HEK293 (cell line): Measurements from ENCODE around the gene RBM7.

Experiments used
- EGR2 ChIP-seq: fragments of 450-650 bp; formaldehyde crosslinking; IDR thresholded peaks from 2 replicates; pipeline ENCODE4 v1.5.1; 2016; ENCODE audit warnings: low read depth, missing biosample characterization, missing genetic modification characterization
- GLI4 ChIP-seq: fragments of 450-650 bp; formaldehyde crosslinking; IDR thresholded peaks from 2 replicates; pipeline ENCODE4 v1.5.1; 2016; ENCODE audit warnings: missing biosample characterization, missing genetic modification characterization
- HOXC10 ChIP-seq: sonication (generic); formaldehyde crosslinking; IDR thresholded peaks from 2 replicates; pipeline ENCODE4 v1.8.1; 2023; ENCODE audit warnings: mild to moderate bottlenecking, missing genetic modification reagents
- PRDM6 ChIP-seq: fragments of 450-650 bp; formaldehyde crosslinking; IDR thresholded peaks from 2 replicates; pipeline ENCODE4 v1.5.1; 2017; ENCODE audit warnings: missing biosample characterization, missing genetic modification characterization
- REPIN1 ChIP-seq: fragments of 450-650 bp; formaldehyde crosslinking; IDR thresholded peaks from 2 replicates; pipeline ENCODE4 v1.5.1; 2017; ENCODE audit warnings: missing biosample characterization, missing genetic modification characterization, low read depth
- REST ChIP-seq: fragments of 450-650 bp; formaldehyde crosslinking; IDR thresholded peaks from 2 replicates; pipeline ENCODE4 v1.5.1; 2016; ENCODE audit warnings: missing biosample characterization, missing genetic modification characterization
- SCRT1 ChIP-seq: fragments of 450-650 bp; formaldehyde crosslinking; IDR thresholded peaks from 2 replicates; pipeline ENCODE4 v1.5.1; 2016; ENCODE audit warnings: missing biosample characterization, missing genetic modification characterization, borderline replicate concordance
- SP7 ChIP-seq: fragments of 450-650 bp; formaldehyde crosslinking; IDR thresholded peaks from 2 replicates; pipeline ENCODE4 v1.5.1; 2016; ENCODE audit warnings: missing biosample characterization, missing genetic modification characterization
- TCF7L2 ChIP-seq: IDR thresholded peaks from 2 replicates; pipeline ENCODE4 v1.6.1; 2011; ENCODE audit warnings: low read depth, mild to moderate bottlenecking, inconsistent platforms, low read length, moderate library complexity, borderline replicate concordance
- ZBTB21 ChIP-seq: fragments of 450-650 bp; formaldehyde crosslinking; IDR thresholded peaks from 2 replicates; pipeline ENCODE4 v1.5.1; 2017; ENCODE audit warnings: missing biosample characterization, missing genetic modification characterization
- ZBTB44 ChIP-seq: fragments of 450-650 bp; IDR thresholded peaks from 2 replicates; pipeline ENCODE4 v1.5.1; 2018; ENCODE audit warnings: missing biosample characterization, mild to moderate bottlenecking, missing genetic modification characterization
- ZBTB6 ChIP-seq: fragments of 450-650 bp; formaldehyde crosslinking; IDR thresholded peaks from 2 replicates; pipeline ENCODE4 v1.5.1; 2017; ENCODE audit warnings: missing biosample characterization, missing genetic modification characterization
- ZEB2 ChIP-seq: fragments of 450-650 bp; formaldehyde crosslinking; IDR thresholded peaks from 2 replicates; pipeline ENCODE4 v1.5.1; 2016; ENCODE audit warnings: missing biosample characterization, missing genetic modification characterization
- ZFP69B ChIP-seq: fragments of 450-650 bp; formaldehyde crosslinking; IDR thresholded peaks from 2 replicates; pipeline ENCODE4 v1.5.1; 2016; ENCODE audit warnings: missing biosample characterization, missing genetic modification characterization
- ZNF169 ChIP-seq: fragments of 450-650 bp; formaldehyde crosslinking; IDR thresholded peaks from 2 replicates; pipeline ENCODE4 v1.5.1; 2016; ENCODE audit warnings: missing biosample characterization, missing genetic modification characterization
- ZNF174 ChIP-seq: fragments of 450-650 bp; formaldehyde crosslinking; IDR thresholded peaks from 2 replicates; pipeline ENCODE4 v1.5.0; 2017; ENCODE audit warnings: missing biosample characterization, mild to moderate bottlenecking, missing genetic modification characterization
- ZNF175 ChIP-seq: fragments of 450-650 bp; formaldehyde crosslinking; IDR thresholded peaks from 2 replicates; pipeline ENCODE4 v1.5.1; 2016; ENCODE audit warnings: missing biosample characterization, missing genetic modification characterization
- ZNF239 ChIP-seq: fragments of 450-650 bp; formaldehyde crosslinking; IDR thresholded peaks from 2 replicates; pipeline ENCODE4 v1.5.1; 2016; ENCODE audit warnings: missing biosample characterization, missing genetic modification characterization
- ZNF280C ChIP-seq: fragments of 450-650 bp; formaldehyde crosslinking; IDR thresholded peaks from 2 replicates; pipeline ENCODE4 v1.5.1; 2016; ENCODE audit warnings: missing biosample characterization, missing genetic modification characterization
- ZNF341 ChIP-seq: fragments of 450-650 bp; formaldehyde crosslinking; IDR thresholded peaks from 2 replicates; pipeline ENCODE4; 2016; ENCODE audit warnings: low read depth, missing biosample characterization, missing genetic modification characterization
- ZNF350 ChIP-seq: fragments of 450-650 bp; formaldehyde crosslinking; IDR thresholded peaks from 2 replicates; pipeline ENCODE4 v1.5.0; 2017; ENCODE audit warnings: missing biosample characterization, mild to moderate bottlenecking, missing genetic modification characterization
- ZNF366 ChIP-seq: fragments of 450-650 bp; formaldehyde crosslinking; conservative IDR thresholded peaks from 2 replicates; pipeline ENCODE4 v1.5.1; 2016; ENCODE audit warnings: missing biosample characterization, missing genetic modification characterization
- ZNF37A ChIP-seq: fragments of 450-650 bp; IDR thresholded peaks from 2 replicates; pipeline ENCODE4 v1.5.1; 2018; ENCODE audit warnings: missing biosample characterization, missing genetic modification characterization
- ZNF433 ChIP-seq: fragments of 450-650 bp; formaldehyde crosslinking; IDR thresholded peaks from 2 replicates; pipeline ENCODE4 v1.5.1; 2016; ENCODE audit warnings: missing biosample characterization, missing genetic modification characterization, low read depth
- ZNF513 ChIP-seq: fragments of 450-650 bp; IDR thresholded peaks from 2 replicates; pipeline ENCODE4 v1.5.1; 2018; ENCODE audit warnings: missing biosample characterization, missing genetic modification characterization
- ZNF529 ChIP-seq: fragments of 450-650 bp; formaldehyde crosslinking; IDR thresholded peaks from 2 replicates; pipeline ENCODE4 v1.5.1; 2017; ENCODE audit warnings: missing genetic modification characterization, missing biosample characterization; ENCODE audit not compliant: insufficient replicate concordance
- ZNF530 ChIP-seq: fragments of 450-650 bp; formaldehyde crosslinking; IDR thresholded peaks from 2 replicates; pipeline ENCODE4 v1.5.1; 2016; ENCODE audit warnings: low read depth, missing biosample characterization, missing genetic modification characterization
- ZNF558 ChIP-seq: fragments of 450-650 bp; formaldehyde crosslinking; IDR thresholded peaks from 2 replicates; pipeline ENCODE4 v1.5.1; 2016; ENCODE audit warnings: missing biosample characterization, missing genetic modification characterization
- ZNF560 ChIP-seq: fragments of 450-650 bp; formaldehyde crosslinking; IDR thresholded peaks from 2 replicates; pipeline ENCODE4 v1.5.1; 2017; ENCODE audit warnings: missing biosample characterization, missing genetic modification characterization, borderline replicate concordance
- ZNF777 ChIP-seq: fragments of 450-650 bp; formaldehyde crosslinking; IDR thresholded peaks from 2 replicates; pipeline ENCODE4 v1.5.1; 2017; ENCODE audit warnings: missing biosample characterization, missing genetic modification characterization, borderline replicate concordance

Gene RBM7

GRCh38 chr11:114397349-114397982 is 3.0 kb upstream of the RBM7 start (continued):
- no peak for TF ChIP-seq GLI4
- no peak for TF ChIP-seq ZNF558 (tag by site-specific recombination)
- no peak for TF ChIP-seq ZFP69B (tag by site-specific recombination)
- no peak for TF ChIP-seq EGR2 (tag by site-specific recombination)
- TF ChIP-seq SP7 (tag by site-specific recombination) = peak; percentile 91
- no peak for TF ChIP-seq REPIN1
- no peak for TF ChIP-seq TCF7L2
- no peak for TF ChIP-seq ZNF560 (tag by site-specific recombination)
- TF ChIP-seq ZNF777 = no peak
- TF ChIP-seq ZNF513 (tag by site-specific recombination) = no peak
- TF ChIP-seq ZNF37A (tag by site-specific recombination) = no peak
- TF ChIP-seq ZNF529 (tag by site-specific recombination) = no peak
- TF ChIP-seq PRDM6 (tag by site-specific recombination) = peak; percentile 40
- no peak for TF ChIP-seq ZBTB21 (tag by site-specific recombination)
- no peak for TF ChIP-seq SCRT1 (tag by site-specific recombination)
- no peak for TF ChIP-seq REST (tag by site-specific recombination)
- TF ChIP-seq ZNF175 (tag by site-specific recombination) = no peak
- no peak for TF ChIP-seq ZNF341 (tag by site-specific recombination)
- no peak for TF ChIP-seq HOXC10
- TF ChIP-seq ZNF530 = no peak
- TF ChIP-seq ZBTB44 (tag by site-specific recombination) = no peak
- no peak for TF ChIP-seq ZNF350 (tag by site-specific recombination)
- TF ChIP-seq ZNF366 (tag by site-specific recombination) = peak; percentile 49; the same call in 1 of the 2 replicates
- TF ChIP-seq ZNF239 (tag by site-specific recombination) = no peak
- TF ChIP-seq ZNF174 (tag by site-specific recombination) = no peak
- no peak for TF ChIP-seq ZNF280C (tag by site-specific recombination)
- TF ChIP-seq ZEB2 (tag by site-specific recombination) = 0 out of 2 replicates have a peak, but pooled peaks have one; percentile 22
- no peak for TF ChIP-seq ZBTB6
- no peak for TF ChIP-seq ZNF433 (tag by site-specific recombination)
- TF ChIP-seq ZNF169 (tag by site-specific recombination) = no peak
